Tibial artery (tissue), 4 donors: ENCODE results near the gene TMC8.

Experiments
- DNase-seq, 2 donors: peaks; one replicate each; pipeline ENCODE4 v3.0.0-alpha.2; 2019
- H3K27ac ChIP-seq, 2 donors: fragments of 200-600 bp; sonication (generic) in 1 of 2; 1 replicate in 1 of 2; 2 replicates in 1 of 2; pipeline ENCODE4 v1.5.1; 2018 to 2019; ENCODE audit warnings: mild to moderate bottlenecking in 1 of 2
- H3K27me3 ChIP-seq, 2 donors: fragments of 200-600 bp; sonication (generic) in 1 of 2; one replicate each; pipeline versions ENCODE4 v1.5.1 to v1.6.0; 2016 to 2019
- H3K36me3 ChIP-seq, 3 donors: fragments of 200-600 bp; sonication (generic) in 2 of 3; one replicate each; pipeline ENCODE4 v1.5.1; 2016 to 2019; ENCODE audit warnings: mild to moderate bottlenecking in 2 of 3
- H3K4me1 ChIP-seq, 4 donors: fragments of 200-600 bp; sonication (generic) in 2 of 4; 1 replicate in 3 of 4; 2 replicates in 1 of 4; pipeline ENCODE4 v1.5.1; 2016 to 2019
- H3K4me3 ChIP-seq, 2 donors: fragments of 200-600 bp; sonication (generic) in 1 of 2; 1 replicate in 1 of 2; 2 replicates in 1 of 2; pipeline ENCODE4 v1.5.1; 2018 to 2019; ENCODE audit warnings: mild to moderate bottlenecking in 2 of 2
- H3K9me3 ChIP-seq, 3 donors: fragments of 200-600 bp; sonication (generic) in 1 of 3; one replicate each; pipeline ENCODE4 v1.5.1; 2016 to 2019
- CTCF ChIP-seq, 2 experiments: fragments of 200-600 bp in 1 of 2; fragments of 450-650 bp in 1 of 2; IDR thresholded peaks; one replicate each; pipeline ENCODE4 v1.5.1; 2017 to 2019; ENCODE audit warnings: antibody characterized with exemption in 2 of 2, mild to moderate bottlenecking in 1 of 2, moderate library complexity in 1 of 2
- intact Hi-C: fragments of 100-400 bp; cut with DNase I; formaldehyde crosslinking; loops from one replicate; pipeline ENCODE4 v1.15.0; 2023; ENCODE audit warnings: low total_unique reads

TMC8 gene

GRCh38 chr17:78174346-78174869 is 43.8 kb downstream of the TMC8 start:
- Histone ChIP-seq H3K9me3 (no peaks in the 10 kb centered on the region), H3K36me3 (peaks cover 5 to 30% (median 8%) of the 10 kb centered on the region in 3 donors), H3K27me3 (no peaks in the 10 kb centered on the region), H3K27ac (peak overlapping the region; percentile 71 to 73), H3K4me1 (peaks cover 11 to 73% (median 56%) of the 10 kb centered on the region in 4 donors), H3K4me3 (no peak overlapping the region)
- TF ChIP-seq CTCF (IDR thresholded peaks at IDR 0.05) = peak; percentile 63 to 77
- intact Hi-C loops = no loop called here
- DNase-seq = peak; percentile 80 to 93

GRCh38 chr17:78174870-78175642 is 44.5 kb downstream of the TMC8 start:
- no peaks in the 10 kb centered on the region for H3K9me3 ChIP-seq
- peak overlapping the region; percentile 71 to 73 for H3K27ac ChIP-seq
- H3K4me3 ChIP-seq = no peak overlapping the region
- H3K4me1 ChIP-seq = peaks cover 11 to 73% (median 54%) of the 10 kb centered on the region in 4 donors
- TF ChIP-seq CTCF (IDR thresholded peaks at IDR 0.05) = no peak
- intact Hi-C loops = no loop called here
- no peaks in the 10 kb centered on the region for H3K27me3 ChIP-seq
- H3K36me3 ChIP-seq = peaks cover 5 to 29% (median 8%) of the 10 kb centered on the region in 3 donors
- DNase-seq = no peak

GRCh38 chr17:78175643-78175981 is 45.0 kb downstream of the TMC8 start:
- intact Hi-C loops = no loop called here
- DNase-seq = no peak
- Histone ChIP-seq H3K4me1 (peaks cover 11 to 77% (median 53%) of the 10 kb centered on the region in 4 donors), H3K4me3 (no peak overlapping the region), H3K9me3 (no peaks in the 10 kb centered on the region), H3K36me3 (peaks cover 5 to 23% (median 8%) of the 10 kb centered on the region in 3 donors), H3K27me3 (no peaks in the 10 kb centered on the region), H3K27ac (peak overlapping the region; percentile 71 to 73)
- no peak for TF ChIP-seq CTCF (IDR thresholded peaks at IDR 0.05)

- peak; percentile 75 to 90 for TF ChIP-seq CTCF (IDR thresholded peaks at IDR 0.05)
- Histone ChIP-seq H3K36me3 (peaks cover under 1 to 14% (median 4%) of the 10 kb centered on the region in 3 donors), H3K9me3 (no peaks in the 10 kb centered on the region), H3K4me3 (no peak overlapping the region), H3K27me3 (no peaks in the 10 kb centered on the region), H3K4me1 (peaks cover 11 to 79% (median 50%) of the 10 kb centered on the region in 4 donors), H3K27ac (no peak overlapping the region)
- intact Hi-C loops = loop anchor here (2.0 kb wide), 1 partner anchor 64 kb away; no protein-coding TSS in a partner anchor
- peak; percentile 56 to 81 for DNase-seq
Measured at GRCh38 chr17:78176548-78177025, 46.0 kb downstream of the TMC8 start.

GRCh38 chr17:78179372-78179771 is 48.8 kb downstream of the TMC8 start:
- Histone ChIP-seq H3K27ac (peak overlapping the region; percentile 69 to 71), H3K4me1 (peaks cover 10 to 51% (median 32%) of the 10 kb centered on the region in 4 donors), H3K9me3 (no peaks in the 10 kb centered on the region), H3K36me3 (no peaks in the 10 kb centered on the region), H3K4me3 (no peak overlapping the region), H3K27me3 (no peaks in the 10 kb centered on the region)
- intact Hi-C loops = no loop called here
- peak; percentile 47 to 86 for DNase-seq
- no peak for TF ChIP-seq CTCF (IDR thresholded peaks at IDR 0.05)
